ENCODE data around the gene SLC10A4.

- TF ChIP-seq, protein P1, sequence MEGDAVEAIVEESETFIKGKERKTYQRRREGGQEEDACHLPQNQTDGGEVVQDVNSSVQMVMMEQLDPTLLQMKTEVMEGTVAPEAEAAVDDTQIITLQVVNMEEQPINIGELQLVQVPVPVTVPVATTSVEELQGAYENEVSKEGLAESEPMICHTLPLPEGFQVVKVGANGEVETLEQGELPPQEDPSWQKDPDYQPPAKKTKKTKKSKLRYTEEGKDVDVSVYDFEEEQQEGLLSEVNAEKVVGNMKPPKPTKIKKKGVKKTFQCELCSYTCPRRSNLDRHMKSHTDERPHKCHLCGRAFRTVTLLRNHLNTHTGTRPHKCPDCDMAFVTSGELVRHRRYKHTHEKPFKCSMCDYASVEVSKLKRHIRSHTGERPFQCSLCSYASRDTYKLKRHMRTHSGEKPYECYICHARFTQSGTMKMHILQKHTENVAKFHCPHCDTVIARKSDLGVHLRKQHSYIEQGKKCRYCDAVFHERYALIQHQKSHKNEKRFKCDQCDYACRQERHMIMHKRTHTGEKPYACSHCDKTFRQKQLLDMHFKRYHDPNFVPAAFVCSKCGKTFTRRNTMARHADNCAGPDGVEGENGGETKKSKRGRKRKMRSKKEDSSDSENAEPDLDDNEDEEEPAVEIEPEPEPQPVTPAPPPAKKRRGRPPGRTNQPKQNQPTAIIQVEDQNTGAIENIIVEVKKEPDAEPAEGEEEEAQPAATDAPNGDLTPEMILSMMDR (IDR thresholded peaks at IDR 0.05), result no peak
- TF ChIP-seq POLR2A (IDR thresholded peaks at IDR 0.05), result no peak
These were observed 1.5 kb downstream of the SLC10A4 start for GRCh38 chr4:48484494-48485168.
